22Rv1 (cell line): ENCODE data around the gene ZNF385D.

Source experiments
- CTCF ChIP-seq: fragments of 450-650 bp; IDR thresholded peaks from 2 replicates; pipeline ENCODE4 v1.5.1; 2017; ENCODE audit warnings: mild to moderate bottlenecking
- ZFX ChIP-seq: fragments of 450-650 bp; IDR thresholded peaks from 2 replicates; pipeline ENCODE4 v1.6.1; 2017; ENCODE audit warnings: antibody characterized with exemption, borderline replicate concordance

- TF ChIP-seq CTCF (no peak), ZFX (no peak)
Observed at GRCh38 chr3:21434310-21434709, 316.7 kb downstream of the ZNF385D start.
